Brain pericyte (primary cell): ENCODE data around the gene CDK14.

Source experiments
- DNase-seq: peaks from one replicate; pipeline ENCODE4 v3.0.0-alpha.2; 2012; ENCODE audit warnings: low read depth, low spot score

CDK14 gene

DNA sequence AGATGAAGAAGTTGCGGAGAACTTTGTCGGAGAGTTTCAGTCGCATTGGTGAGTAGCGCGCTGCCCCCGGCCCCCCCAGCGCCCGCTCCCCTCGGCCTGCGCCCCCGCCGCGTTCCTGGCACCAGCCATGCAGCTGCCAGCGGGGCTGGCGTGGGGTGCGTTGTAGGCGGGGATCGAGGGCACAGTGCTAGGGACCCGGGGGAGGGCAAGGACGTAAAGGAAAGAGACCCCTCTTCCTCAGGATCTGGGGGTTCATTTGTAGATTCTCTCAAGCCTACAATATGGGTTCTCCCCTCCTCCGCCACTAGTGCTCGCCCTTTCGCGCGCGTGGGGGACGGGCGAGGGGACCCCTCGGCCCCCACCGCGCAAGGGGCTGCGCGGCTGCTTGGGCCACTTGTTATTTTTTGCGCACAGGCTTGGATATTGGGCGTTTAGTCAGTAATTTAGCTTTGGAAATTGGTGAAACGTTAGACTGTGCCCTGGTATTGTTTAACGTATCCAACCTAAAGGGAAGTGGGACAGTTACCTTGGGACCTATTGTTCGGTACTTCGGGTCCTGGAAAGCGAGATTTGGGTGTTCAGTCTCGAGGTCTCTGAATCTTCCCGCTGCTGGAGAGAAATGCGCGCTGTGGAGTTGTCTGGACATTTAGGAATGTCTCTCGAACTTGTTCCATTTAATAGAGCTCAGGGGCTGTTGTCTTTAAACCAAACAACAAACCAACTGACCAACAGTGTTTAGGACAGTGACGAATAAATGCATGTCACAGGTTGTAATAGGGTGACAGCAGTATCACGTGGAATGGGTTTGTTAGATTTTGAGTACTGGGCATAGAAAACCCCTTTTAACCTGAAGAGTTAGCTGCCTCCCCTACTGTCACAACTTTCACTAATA lies 796 bp downstream of the CDK14 start:
- no peak for DNase-seq

DNA sequence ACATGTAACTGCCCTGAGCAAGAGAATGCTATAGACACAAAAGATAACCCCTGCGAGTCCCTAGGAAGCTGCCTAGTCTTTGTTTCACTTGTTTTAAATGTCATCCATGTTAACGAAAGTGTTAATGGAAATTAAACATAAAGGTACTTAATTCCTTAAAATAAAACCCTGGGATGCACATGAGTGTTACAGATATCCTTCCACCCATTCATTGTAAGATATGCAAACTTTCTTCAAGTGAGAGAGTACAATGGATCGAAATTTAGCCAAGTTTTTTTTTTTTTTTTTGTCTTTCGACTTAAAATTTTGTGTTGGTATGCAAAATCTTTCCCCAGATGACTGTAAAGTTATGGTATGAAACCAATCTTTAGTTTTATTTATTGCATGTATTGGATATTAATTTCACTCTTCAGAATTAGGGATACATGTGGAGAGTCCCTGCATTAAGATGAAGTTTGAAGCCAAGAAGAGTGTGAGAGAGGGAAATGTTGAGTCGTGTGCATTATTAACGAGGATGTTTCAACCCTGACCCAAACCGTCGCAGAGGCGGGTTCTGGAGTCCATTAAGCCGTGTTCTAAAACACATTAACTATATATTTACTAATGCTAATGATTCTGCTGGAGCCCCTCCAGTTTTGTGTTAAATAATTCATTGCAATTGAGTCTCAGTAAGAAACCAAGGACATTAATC lies 1.6 kb downstream of the CDK14 start:
- no peak for DNase-seq

DNA sequence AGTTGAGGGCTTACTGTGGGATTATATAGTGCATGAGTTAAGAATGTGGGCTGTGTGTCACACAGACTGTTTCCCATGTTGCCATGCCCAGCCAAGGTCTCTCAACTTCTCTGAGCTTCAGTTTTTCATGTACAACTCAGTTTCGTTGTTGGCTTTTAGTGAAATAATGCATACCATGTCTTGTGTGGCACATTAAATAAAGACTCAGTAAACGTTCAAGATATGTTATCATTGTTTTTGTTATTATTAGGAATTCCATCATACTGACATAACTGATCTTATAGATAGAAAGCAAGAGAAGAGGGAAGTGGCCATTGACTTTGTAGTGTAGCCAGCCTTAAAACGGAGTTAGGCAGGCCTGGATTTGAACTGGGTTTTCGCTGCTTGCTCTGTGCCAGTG lies 2.9 kb downstream of the CDK14 start:
- no peak for DNase-seq

DNA sequence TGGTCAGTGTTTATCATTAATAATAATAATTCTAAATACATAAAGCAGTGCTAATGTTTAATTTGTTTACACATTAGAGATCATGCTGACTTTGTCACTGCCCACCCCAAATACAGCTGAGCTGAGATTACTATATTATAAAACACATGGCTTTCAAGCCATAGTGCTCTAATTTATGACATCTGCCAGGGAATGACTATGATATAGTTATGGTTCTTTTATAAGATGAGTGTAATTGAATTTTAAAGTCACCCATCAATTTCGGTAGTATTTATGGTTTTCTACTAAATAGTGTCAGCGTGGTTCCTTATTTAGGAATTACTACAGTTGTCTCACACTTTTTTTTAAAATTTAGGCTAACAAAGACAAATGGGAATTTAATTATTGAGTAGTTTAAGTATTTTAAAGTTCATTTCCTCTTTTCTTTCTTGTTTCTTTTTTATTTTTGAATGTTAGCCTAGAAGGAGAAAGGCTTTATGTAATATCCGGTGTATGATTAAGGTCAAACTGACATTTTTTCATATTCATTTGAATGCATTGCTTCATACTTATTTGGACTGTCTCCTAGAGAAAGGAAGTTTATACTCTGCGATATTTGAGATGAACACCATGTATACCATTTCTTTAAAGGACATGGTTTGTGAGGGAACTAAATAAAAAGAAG lies 3.9 kb downstream of the CDK14 start:
- DNase-seq: no peak

DNA sequence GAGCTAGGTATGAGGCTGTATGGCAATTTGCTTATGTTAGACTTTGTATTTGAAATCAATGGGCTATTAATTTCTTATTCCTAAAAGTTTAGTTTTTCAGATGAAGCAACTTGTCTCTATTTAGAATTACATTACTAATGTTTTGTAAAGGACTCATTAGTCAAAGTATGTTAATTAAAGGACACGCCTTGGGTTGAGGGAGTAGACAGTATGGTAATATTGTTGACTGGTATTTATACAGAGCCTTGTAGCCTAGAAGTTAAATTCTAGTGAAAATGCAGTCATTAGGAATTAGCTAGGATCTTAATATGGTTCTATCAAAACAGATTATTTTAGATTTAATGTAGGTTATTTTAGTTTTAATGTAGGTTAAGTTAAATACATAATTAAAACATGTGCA lies 6.2 kb downstream of the CDK14 start:
- DNase-seq: no peak

DNA sequence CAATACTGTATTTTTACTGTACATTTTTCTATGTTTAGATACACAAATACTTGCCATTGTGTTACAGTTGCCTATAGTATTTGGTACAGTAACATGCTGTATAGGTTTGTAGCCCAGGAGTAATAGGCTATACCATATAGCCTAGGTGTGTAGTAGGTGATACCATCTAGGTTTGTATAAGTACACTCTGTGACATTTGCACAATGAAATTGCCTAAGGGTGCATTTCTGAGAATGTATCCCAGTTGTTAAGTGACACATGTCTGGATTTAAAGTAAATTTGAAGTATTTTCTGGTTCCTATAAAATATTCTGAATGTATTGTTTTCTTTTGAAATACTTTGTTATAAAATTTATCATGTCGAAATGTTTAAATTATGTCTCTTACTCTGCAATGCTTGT lies 7.2 kb downstream of the CDK14 start:
- DNase-seq: no peak

DNA sequence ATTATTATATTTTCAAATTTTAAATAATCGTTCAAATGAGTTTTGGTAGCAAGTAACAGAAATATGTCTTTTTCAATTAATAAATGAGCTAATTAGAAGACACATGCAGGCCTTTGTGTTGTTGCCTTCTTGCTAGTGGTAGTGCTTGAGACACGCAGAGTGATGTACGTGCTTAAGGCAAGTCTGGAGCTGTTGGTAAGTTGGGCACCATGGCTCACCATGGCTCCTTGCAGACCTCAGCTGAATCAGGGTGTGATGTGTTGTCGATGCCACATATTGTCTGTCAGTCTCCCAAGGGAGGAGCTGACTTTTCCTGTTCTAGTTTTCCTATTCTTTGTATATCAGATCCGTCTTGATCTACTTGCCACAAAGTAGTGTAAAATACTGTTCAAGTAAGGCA lies 8.3 kb downstream of the CDK14 start:
- no peak for DNase-seq

DNA sequence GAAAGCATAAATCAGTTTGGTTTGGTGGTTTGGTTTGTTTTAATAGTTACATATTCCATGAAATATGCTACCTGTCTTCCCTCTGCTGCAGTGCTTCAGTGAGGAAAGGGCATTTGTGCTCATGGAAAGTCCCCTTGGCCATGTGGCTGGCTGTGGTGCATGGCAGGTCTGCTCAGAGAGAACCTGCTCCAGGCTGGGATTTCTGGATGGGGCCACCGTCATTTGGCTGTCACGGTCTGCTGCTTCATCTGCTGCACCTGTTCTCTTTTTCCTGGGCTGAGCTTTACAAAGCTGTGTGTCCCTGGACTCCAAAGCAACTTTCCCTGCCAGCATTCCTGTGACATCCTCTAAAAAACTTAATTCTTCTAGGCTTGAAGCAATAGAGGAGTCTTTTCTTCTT lies 8.9 kb downstream of the CDK14 start:
- DNase-seq: no peak

DNA sequence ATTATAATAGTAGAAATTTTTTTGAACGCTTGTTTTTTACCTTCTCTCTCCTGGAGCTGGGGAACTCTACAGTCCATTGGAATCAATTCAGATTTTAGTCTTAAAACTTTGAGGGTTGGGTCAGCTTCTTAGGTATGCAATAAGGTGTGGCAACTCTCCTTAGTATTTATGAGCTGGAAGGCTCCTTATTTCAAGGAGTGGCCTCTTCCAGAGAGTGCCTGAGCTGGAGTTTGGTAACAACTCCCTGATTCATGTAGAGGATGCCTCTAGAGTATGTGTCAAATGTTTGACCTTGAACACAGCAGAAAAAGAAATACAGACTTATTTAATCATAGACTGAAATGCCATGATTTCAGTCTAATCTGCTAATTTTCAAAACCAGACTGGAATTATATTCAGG lies 11.1 kb downstream of the CDK14 start:
- DNase-seq: no peak

DNA sequence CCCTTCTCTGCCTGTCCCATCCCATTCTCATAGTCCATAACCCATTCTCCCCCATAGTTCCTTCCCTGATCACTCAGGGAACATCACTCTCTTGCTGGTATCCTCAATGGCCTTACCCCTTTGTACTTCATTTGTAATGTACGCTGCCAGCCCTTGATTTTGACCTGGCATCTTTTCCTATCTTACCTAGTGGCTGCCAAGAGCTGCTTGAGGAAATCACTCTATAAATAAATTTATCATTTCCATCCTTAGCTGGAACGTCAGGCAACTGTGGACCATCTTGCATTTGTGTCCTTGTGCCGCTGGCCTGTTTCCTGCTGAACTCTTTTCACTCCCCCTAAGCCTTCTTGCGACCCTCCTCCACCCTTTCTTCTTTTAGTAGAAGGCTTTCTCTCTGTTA lies 14.0 kb downstream of the CDK14 start:
- no peak for DNase-seq

DNA sequence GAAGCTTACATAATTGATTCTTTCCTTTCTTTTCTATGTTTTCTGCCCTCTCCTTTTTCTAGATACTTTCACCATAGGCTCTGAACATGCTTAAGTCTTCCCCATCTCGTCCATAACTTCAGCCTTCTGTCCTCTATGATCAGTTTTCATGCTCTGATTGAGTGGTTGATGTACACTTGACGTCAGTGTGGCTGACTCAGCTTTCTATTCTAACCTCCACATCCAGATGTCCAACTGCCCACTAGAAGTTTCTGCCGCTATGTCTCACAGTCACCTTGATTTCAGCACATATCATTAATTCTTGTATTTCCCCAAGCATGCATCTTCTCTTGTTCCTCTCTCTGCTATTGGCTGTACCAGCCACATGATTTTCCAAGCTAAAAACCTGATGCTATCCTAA lies 15.0 kb downstream of the CDK14 start:
- DNase-seq: no peak

DNA sequence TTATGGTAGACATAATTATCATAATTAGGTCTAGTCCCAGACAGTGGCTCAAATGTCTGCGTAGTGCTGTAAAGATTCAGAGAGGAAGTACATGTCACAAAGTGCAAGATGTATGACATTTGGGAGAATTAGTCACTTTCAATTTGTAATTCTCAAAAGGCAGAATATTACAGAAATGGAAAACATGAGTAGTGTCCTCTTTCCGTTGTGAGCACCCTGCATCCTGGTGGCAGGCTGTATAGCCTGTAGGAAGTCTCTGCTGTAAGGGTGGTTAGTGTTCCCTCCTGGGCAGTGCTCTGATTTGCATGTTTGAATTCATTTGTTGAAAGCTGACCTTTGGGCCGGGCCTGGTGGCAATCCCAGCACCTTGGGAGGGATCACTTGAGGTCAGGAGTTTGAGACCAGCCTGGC lies 17.0 kb downstream of the CDK14 start:
- no peak for DNase-seq

DNA sequence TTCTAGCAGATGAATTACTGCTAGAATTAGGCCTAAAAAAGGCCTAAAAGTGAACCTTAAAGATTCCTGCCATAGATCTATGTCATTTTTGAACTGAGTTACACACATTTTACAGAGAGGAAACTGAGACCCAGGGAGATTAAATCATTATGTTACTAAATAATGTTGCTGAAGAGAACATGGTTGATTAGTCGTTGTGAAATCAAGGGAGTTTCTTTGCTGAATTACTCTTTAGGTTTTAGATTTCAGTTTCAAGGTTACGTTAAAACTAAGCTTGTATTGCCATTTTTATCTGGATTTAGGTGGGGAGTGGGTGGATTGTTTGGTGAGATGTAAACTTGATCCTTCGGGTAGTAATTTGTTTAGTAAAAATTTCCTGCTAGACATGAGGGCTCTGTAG lies 21.3 kb downstream of the CDK14 start:
- DNase-seq: no peak

DNA sequence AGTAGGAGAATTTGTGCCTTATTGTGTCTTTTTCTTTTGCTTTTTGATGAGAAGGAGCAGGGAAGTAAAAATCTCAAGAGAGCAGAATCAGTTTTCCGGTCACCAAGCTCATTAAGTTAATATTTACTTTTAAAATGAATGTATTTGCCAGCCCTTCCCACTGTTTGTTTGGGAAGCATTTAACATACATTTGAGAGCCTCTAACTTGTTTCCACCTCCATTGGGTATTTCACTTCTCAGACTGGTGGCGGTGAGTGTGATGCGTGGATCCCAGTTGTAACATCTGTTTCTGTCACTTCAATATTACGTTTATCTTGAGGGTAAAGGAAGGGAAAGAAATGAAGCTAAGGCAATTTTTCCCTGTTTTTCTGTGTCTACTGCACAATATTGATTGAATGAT lies 22.8 kb downstream of the CDK14 start:
- no peak for DNase-seq

DNA sequence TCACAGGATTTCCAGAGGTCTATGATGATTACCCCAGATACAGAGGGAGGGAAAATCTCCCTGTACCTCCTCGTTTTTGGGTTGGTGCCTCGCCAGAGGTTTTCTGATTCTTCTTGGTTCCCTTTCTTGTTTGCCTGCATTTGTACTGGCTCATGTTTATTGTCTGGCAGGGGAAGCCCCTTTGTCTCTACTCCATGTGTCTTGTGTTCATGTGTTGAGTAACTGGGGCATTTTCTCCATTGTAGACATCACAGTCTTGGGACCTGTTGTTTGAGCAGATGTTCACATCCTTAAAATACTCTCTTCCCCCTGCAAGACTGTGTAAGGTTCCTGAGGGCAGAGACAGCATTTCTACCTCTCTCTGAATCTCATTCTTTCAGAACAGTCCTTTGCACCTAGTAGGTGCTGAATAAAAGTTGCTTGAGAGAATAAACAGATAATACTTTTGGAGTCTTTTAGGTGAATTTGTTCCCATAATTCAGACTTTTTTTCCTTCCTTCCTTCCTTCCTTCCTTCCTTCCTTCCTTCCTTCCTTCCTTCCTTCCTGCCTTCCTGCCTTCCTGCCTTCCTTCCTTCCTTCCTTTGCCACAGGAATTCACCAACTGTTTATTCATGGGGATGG lies 25.1 kb downstream of the CDK14 start:
- DNase-seq: no peak

DNA sequence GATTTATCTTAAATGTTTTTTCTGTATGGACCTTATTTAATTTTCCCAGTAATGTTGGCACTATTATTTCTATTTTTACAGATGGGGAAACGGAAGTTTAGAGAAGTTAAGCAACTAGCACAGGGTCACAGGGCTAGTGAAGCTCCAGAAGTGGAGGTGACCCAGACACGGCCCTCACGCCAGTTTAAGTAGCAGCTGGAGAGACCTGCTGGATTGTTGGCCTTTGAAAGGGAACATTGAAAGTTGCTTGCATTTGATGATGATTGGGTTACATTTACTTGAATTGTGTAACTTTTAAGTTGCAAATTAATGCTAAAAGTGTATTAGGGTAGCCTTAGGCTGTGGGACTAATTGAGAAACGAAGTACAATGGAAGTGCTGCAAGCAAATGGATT lies 25.6 kb downstream of the CDK14 start:
- DNase-seq: no peak

DNA sequence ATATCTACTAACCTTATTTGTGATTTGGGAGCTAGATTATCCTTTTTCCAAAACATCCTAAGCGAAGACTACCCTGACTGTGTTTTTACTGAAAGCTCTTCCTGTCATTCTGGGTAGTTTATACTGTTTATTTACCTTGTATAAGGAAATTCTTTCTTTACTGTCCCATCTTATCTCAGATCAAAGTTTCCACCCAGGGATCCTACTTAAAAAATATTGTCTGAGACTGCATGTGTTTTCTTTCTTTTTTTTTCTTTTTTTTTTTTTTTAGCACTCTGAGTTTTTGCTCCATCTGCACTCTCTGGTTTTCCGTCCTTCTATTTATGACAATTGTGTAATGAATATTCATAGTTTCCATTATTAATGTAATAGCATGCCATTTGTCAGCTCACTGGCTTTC lies 26.5 kb downstream of the CDK14 start:
- DNase-seq: no peak

DNA sequence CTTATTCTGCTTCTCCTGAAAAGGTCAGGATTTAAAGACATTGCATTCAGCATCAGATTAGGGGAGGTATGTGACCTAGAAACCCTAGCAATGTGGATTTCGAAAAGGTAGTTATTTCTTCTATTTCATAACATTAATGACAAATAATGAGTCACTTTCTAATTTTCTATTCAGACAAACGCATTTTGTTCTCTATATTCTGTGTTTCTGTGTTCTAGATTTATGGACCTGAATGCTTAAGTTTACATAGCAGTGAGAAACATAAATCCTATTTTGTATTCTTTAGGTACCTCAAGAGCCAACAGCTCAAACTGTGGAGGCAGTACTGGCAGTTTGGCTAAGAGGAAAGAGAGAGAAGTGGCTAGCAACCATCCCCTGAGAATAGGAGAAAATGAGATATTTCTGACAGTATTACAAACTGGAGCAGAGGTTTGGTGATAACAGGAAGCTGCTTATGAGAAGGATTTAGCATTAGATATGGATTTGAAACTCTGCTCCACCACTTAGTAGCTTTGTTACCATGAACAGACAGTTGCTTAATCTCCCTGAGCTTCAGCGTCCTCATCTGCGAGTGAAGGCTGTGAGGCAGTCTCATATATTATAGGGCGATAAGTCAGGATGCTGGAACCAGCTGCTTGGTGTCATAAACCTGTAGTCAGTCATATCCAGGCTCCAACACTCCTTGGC lies 28.2 kb downstream of the CDK14 start:
- DNase-seq: no peak

DNA sequence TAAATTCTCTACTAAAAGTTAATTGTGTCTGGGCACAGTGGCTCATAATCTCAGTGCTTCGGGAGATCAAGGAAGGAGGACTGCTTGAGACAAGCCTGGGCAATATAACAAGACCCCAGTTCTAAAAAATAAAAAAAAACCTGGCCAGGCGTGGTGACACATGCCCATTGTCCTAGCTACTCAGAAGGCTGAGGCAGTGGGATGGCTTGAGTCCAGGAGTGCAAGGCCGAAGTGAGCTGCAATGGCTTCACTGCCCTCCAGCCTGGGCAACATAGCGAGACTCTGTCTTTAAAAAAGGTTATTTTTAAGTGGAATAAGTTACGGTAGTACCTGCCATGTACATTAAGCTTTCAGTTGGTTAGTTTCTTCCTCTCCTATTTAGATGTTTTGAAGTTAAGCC lies 28.9 kb downstream of the CDK14 start:
- DNase-seq: no peak

DNA sequence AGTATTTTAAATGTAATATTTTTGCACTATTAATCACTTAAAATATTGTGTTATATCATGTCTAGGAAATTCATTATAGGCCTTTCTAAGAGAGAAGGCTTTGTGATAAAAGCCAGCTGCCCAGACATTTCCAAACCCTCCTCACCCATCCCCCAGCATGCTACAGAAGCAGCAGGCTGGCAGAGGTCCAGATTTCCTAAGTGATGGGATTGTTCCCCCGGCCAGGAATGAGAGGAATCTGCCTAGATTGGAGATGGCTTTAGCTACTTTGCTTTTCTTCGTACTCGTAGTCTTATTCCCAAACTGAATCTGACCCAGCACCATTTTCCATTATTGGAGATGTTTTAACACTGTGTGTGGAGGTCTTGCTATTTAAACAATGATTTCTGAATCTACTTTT lies 29.4 kb downstream of the CDK14 start:
- DNase-seq: no peak

DNA sequence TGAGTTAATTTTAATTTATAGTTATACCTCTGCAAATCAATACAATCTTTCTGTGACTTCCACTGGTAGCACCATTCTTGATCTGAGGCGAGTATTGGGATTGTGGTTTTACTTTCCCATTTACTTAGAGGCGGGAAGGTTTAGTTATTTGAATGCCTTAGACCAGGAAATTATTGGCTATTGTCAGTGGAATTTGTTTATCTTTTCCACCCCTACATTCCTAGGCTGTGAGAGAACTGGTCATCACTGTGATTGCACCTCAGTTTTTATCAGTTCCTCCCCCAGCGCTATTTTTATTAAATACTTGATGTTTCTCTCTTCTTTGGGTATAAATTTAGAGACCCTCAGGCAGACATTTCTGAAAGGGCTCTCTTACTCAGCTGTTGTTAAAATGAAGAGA lies 29.9 kb downstream of the CDK14 start:
- no peak for DNase-seq
